Sigmoid colon (tissue), 7 donors: ENCODE data around the gene CCDC85C. TPM values are rescaled to one million over a fixed set of nuclear protein-coding genes. Genes with fewer than 3 reads are reported as not detected.

Experiments
- DNase-seq: peaks from one replicate; pipeline ENCODE4 v3.0.0-alpha.2; 2019
- H3K27ac ChIP-seq, 4 donors: fragments of 200-600 bp; sonication (generic); one replicate each; pipeline ENCODE4 v1.5.1; 2016 to 2019; ENCODE audit warnings: mild to moderate bottlenecking in 1 of 4
- H3K27me3 ChIP-seq, 3 donors: fragments of 200-600 bp; sonication (generic); one replicate each; pipeline ENCODE4 v1.5.1; 2019; ENCODE audit warnings: mild to moderate bottlenecking in 1 of 3
- H3K36me3 ChIP-seq, 4 donors: fragments of 200-600 bp; sonication (generic); one replicate each; pipeline ENCODE4 v1.5.1; 2016 to 2019
- H3K4me1 ChIP-seq, 4 donors: fragments of 200-600 bp; sonication (generic); one replicate each; pipeline ENCODE4 v1.5.1; 2017 to 2019
- H3K4me3 ChIP-seq, 4 donors: fragments of 200-600 bp; sonication (generic); one replicate each; pipeline ENCODE4 v1.5.1; 2017 to 2019; ENCODE audit warnings: mild to moderate bottlenecking in 2 of 4, moderate library complexity in 1 of 4
- H3K9me3 ChIP-seq, 4 donors: fragments of 200-600 bp in 3 of 4; sonication (generic) in 3 of 4; one replicate each; pipeline versions ENCODE4 v1.5.1 to v1.6.1; 2013 to 2019
- CTCF ChIP-seq, 4 experiments: fragments of 450-650 bp in 3 of 4; fragments of 200-600 bp in 1 of 4; IDR thresholded peaks; one replicate each; pipeline ENCODE4 v1.5.1; 2016 to 2019; ENCODE audit warnings: antibody characterized with exemption in 4 of 4, mild to moderate bottlenecking in 3 of 4, moderate library complexity in 2 of 4
- EP300 ChIP-seq, 4 donors: sonication (generic); formaldehyde crosslinking; IDR thresholded peaks; one replicate each; pipeline ENCODE4 v1.6.1; 2017; ENCODE audit warnings: antibody characterized with exemption in 4 of 4
- POLR2A ChIP-seq, 2 donors: fragments of 450-650 bp; IDR thresholded peaks; one replicate each; pipeline ENCODE4 v1.6.1; 2016; ENCODE audit warnings: antibody characterized with exemption in 2 of 2, mild to moderate bottlenecking in 2 of 2, moderate library complexity in 2 of 2
- POLR2AphosphoS5 ChIP-seq, 4 donors: sonication (generic); formaldehyde crosslinking; IDR thresholded peaks; one replicate each; pipeline ENCODE4 v1.6.1; 2017; ENCODE audit warnings: antibody characterized with exemption in 4 of 4
- WGBS, 2 donors: extraction: QIAGEN DNeasy Blood & Tissue Kit; methylation state at CpG; one replicate each; pipeline ENCODE4 v1.1.7; 2013; 5-methylcytosine and 5-hydroxymethylcytosine counted together
- intact Hi-C: fragments of 100-400 bp; cut with DNase I; formaldehyde crosslinking; loops from one replicate; pipeline ENCODE4 v1.15.1; 2023
- polyA plus RNA-seq, 3 donors: library from polyadenylated mRNA; stranded (reverse); fragments of 200-250 nt; gene quantifications; one replicate each; pipeline ENCODE4 v1.2.3, GENCODE V29; 2013
- total RNA-seq, 4 donors: library from RNA; depleted of rRNA; stranded (reverse); fragments of >200 nt; gene quantifications; one replicate each; pipeline ENCODE4 v1.1.0, GENCODE V29; 2016
- donor health status: healthy with polysubstance abuse.
- donor health status: Bipolar disorder and iron deficiency.
- donor health status: healthy.

CCDC85C gene
- total and polyA plus RNA-seq, 7 donors, result 11.4 to 79.0 (median 28.1) TPM

GRCh38 chr14:99602788-99603415 is 1.1 kb downstream of the CCDC85C start:
- Histone ChIP-seq H3K27me3 (no peaks in the 10 kb centered on the region), H3K36me3 (no peaks in the 10 kb centered on the region), H3K9me3 (no peaks in the 10 kb centered on the region), H3K4me1 (peaks cover 0 to 67% (median 55%) of the 10 kb centered on the region in 4 donors), H3K4me3 (peak overlapping the region; percentile 38 to 89 (median 77)), H3K27ac (peak overlapping the region; percentile 72 to 97 (median 90))
- DNase-seq, result no peak
- intact Hi-C loops, result loop anchor here (2.0 to 5.0 kb wide), 3 partner anchors 41 to 78 kb away; no protein-coding TSS in a partner anchor
- 23 to 26% methylated on average over 53 of the region's 53 CpGs for WGBS, 2 donors
- TF ChIP-seq CTCF (IDR thresholded peaks at IDR 0.05), result no peak
- TF ChIP-seq EP300 (IDR thresholded peaks at IDR 0.05), result no peak
- TF ChIP-seq POLR2A (IDR thresholded peaks at IDR 0.05), result no peak
- no peak for TF ChIP-seq POLR2AphosphoS5 (IDR thresholded peaks at IDR 0.05)

GRCh38 chr14:99602054-99602787 is 1.8 kb downstream of the CCDC85C start:
- H3K9me3 ChIP-seq, result no peaks in the 10 kb centered on the region
- TF ChIP-seq POLR2AphosphoS5 (IDR thresholded peaks at IDR 0.05), result peak in 2 of 4 donors; percentile 27 to 37
- TF ChIP-seq POLR2A (IDR thresholded peaks at IDR 0.05), result no peak
- H3K27me3 ChIP-seq, result no peaks in the 10 kb centered on the region
- H3K4me1 ChIP-seq, result peaks cover 0 to 72% (median 61%) of the 10 kb centered on the region in 4 donors
- peak; percentile 81 for DNase-seq
- H3K4me3 ChIP-seq, result peak overlapping the region; percentile 38 to 89 (median 77)
- 9 to 43% methylated on average over 18 of the region's 18 CpGs for WGBS, 2 donors
- intact Hi-C loops, result loop anchor here (2.0 to 5.0 kb wide), 3 partner anchors 40 to 77 kb away; no protein-coding TSS in a partner anchor
- H3K36me3 ChIP-seq, result no peaks in the 10 kb centered on the region
- peak overlapping the region; percentile 72 to 97 (median 90) for H3K27ac ChIP-seq

GRCh38 chr14:99601361-99601831 is 2.6 kb downstream of the CCDC85C start:
- Histone ChIP-seq H3K4me3 (peak overlapping the region; percentile 38 to 89 (median 77)), H3K27me3 (no peaks in the 10 kb centered on the region), H3K36me3 (no peaks in the 10 kb centered on the region), H3K9me3 (no peaks in the 10 kb centered on the region), H3K27ac (peak overlapping the region; percentile 72 to 97 (median 90)), H3K4me1 (peaks cover 0 to 80% (median 70%) of the 10 kb centered on the region in 4 donors)
- DNase-seq, result peak; percentile 83
- TF ChIP-seq EP300 (IDR thresholded peaks at IDR 0.05) (no peak), CTCF (IDR thresholded peaks at IDR 0.05) (no peak), POLR2AphosphoS5 (IDR thresholded peaks at IDR 0.05) (peak in 3 of 4 donors; percentile 26 to 72 (median 44)), POLR2A (IDR thresholded peaks at IDR 0.05) (no peak)
- intact Hi-C loops, result loop anchor here (5.0 kb wide), 2 partner anchors 39 to 64 kb away; no protein-coding TSS in a partner anchor
- 41 to 65% methylated on average over 8 of the region's 8 CpGs for WGBS, 2 donors

- no peak for DNase-seq
- peaks cover 0 to 84% (median 72%) of the 10 kb centered on the region in 4 donors for H3K4me1 ChIP-seq
- TF ChIP-seq POLR2A (IDR thresholded peaks at IDR 0.05) (no peak), POLR2AphosphoS5 (IDR thresholded peaks at IDR 0.05) (no peak), EP300 (IDR thresholded peaks at IDR 0.05) (no peak), CTCF (IDR thresholded peaks at IDR 0.05) (no peak)
These were observed 3.6 kb downstream of the CCDC85C start for GRCh38 chr14:99600232-99600888.

More at GRCh38 chr14:99600232-99600888, 3.6 kb downstream of the CCDC85C start:
- Histone ChIP-seq H3K4me3 (peak overlapping the region in 2 of 4 donors; percentile 78 to 89), H3K36me3 (no peaks in the 10 kb centered on the region), H3K27me3 (no peaks in the 10 kb centered on the region), H3K27ac (peak overlapping the region in 3 of 4 donors; percentile 86 to 97 (median 95)), H3K9me3 (no peaks in the 10 kb centered on the region)
- intact Hi-C loops, result loop anchor here (5.0 kb wide), 2 partner anchors 38 to 63 kb away; no protein-coding TSS in a partner anchor
- WGBS, 2 donors, result 74 to 81% methylated on average over 3 of the region's 3 CpGs
